HG03521 (cell line): ENCODE data around the gene INTS14.
A peak's percentile ranks its signal among the peaks of the same experiment; 100 is the strongest.
"Not testable (repeated sequence)": the region's sequence is repeated elsewhere in the genome, so short reads cannot be mapped to it uniquely, and the experiment has no call there.

Source experiments
- ATAC-seq: cut with Tn5 transposase; IDR thresholded peaks from one replicate; pipeline ENCODE4 v1.9.1; 2021; ENCODE audit warnings: mild to moderate bottlenecking, moderate library complexity; ENCODE audit not compliant: unreplicated experiment

The INTS14 gene

DNA sequence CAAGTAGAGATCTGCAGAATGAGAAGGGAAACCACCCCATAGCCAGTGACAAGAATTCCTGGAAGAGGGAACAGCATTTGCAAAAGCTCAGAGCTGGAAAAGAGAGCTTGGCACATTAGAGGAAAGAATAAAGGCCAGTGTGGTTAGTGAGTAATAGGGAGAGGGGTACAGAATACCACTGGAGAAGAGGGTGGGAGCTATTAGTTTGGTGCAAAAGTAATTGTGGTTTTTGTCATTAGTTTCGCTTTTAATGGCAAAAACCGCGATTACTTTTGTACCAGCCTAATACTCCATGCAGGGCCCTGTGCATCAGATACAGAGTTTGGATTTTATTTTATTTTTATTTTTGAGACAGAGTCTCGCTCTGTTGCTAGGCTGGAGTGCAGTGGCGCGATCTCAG is 20.6 kb upstream of the INTS14 start:
- ATAC-seq = no peak

GRCh38 chr15:65630760-65631159 is 19.8 kb upstream of the INTS14 start:
- ATAC-seq = no peak

- no peak for ATAC-seq
Observed at GRCh38 chr15:65629548-65629947, 18.6 kb upstream of the INTS14 start.

GRCh38 chr15:65626856-65627255 is 15.9 kb upstream of the INTS14 start:
- no peak for ATAC-seq

DNA sequence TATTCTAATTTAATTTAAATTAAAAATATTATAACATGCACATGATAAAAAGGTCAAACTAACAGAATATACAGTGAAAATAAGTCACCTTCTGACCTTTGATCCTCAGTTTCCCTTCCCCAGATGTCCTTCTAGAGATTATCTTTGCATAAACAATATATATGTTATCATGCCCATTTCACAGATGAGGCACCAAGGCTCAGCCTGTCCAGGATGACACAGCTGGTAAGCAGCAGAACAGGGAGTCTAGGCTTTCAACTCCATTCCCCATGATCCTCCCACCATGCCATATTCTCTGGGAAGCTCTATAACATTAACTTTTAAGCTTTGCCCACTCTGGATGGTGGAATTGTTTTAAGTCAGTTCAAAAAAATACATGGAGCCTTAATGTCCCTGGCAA is 12.2 kb upstream of the INTS14 start:
- ATAC-seq = no peak

- ATAC-seq = no peak
Observed at GRCh38 chr15:65621638-65622037, 10.7 kb upstream of the INTS14 start, which contains the start of gene SLC24A1. Gene SLC24A1 (plus strand): TSS chr15:65621938. CDS start chr15:65624081, 2,143 bp downstream.

DNA sequence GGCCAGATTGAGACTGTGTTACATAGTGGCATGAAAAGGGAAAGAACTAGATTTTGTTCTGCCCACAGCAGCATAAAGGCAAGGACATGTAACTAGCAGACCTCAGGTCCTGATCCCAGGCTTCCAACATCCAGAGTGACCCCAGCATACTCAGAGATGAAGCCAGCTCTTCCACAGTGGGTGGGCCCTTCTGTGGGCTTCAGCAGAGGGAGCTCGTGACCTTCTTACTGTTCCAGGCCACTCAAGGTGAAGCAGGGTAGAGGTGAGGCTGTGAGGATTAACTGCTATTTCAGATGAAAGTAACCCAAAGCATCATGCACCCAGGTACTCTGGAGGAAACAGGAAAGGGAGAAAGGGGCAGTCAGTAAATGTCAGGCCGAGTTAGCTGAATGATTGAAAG is 9.9 kb upstream of the INTS14 start:
- ATAC-seq = no peak

- no peak for ATAC-seq
Observed at GRCh38 chr15:65619626-65620290, 8.8 kb upstream of the INTS14 start.

DNA sequence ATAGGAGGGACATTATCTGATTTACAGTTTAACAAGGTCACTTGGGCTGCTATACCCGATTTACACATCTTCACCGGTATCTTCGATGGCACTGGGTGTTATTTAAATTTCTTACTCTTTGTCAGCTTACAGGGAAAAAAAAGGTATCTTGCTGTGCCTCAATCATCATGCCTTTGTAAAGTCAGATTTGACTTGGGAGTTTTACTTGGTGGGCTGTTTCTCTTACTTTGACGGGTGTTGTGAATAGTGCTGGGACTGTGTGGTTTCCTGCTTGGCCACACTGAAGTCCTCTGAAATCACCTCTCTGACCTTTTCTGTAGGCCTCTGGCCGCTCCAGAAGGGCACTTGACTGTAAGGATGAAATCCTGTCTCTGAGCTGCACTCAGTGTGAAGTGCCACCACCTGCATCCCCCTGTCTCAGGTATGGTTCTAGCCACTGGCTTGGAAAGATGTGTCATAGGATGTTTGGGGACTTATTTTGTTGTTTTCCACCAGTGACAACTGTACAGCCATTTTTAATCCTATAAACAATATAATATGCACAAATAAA is 7.7 kb upstream of the INTS14 start:
- no peak for ATAC-seq

- not testable (repeated sequence) for ATAC-seq
Observed at GRCh38 chr15:65615887-65616286, 5.0 kb upstream of the INTS14 start.

DNA sequence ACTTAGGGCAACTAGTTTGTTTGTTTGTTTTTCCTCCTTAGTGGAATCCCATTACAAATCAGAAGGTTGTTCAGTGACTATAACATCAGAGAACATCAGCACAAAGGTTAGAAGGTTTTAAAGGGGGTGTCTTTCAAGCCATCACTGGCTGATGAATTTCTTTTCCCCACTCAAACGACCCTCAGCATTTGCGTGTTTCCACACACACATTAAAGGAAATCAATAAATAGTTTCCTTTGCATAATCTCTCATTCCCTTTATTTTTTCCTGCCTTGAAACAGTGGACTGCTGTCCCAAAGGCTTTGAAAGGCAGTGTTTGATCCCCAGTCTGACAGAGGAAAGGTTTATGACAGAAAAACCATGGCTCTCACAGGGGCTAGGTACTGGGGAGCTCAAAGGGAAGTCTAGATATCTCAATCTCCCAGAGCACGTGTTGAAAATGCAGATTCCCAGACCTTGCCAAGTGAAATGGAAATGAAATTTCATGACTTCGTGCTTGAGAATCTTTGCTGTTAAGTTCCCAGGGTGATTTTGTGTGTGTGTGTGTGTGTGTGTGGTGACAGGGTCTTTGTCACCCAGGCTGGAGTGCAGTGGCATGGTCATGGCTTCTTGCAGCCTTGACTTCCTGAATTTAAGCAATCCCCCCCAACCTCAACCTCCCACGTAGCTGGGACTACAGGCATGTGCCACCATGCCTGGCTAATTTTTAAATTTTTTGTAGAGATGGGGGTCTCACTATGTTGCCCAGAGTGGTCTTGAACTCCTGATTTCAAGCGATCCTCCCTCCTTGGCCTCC is 2.2 kb upstream of the INTS14 start:
- no peak for ATAC-seq

- ATAC-seq = no peak
Observed at GRCh38 chr15:65612616-65612946, 1.6 kb upstream of the INTS14 start.

- ATAC-seq = no peak
Observed at GRCh38 chr15:65611888-65612615, 1.1 kb upstream of the INTS14 start.

DNA sequence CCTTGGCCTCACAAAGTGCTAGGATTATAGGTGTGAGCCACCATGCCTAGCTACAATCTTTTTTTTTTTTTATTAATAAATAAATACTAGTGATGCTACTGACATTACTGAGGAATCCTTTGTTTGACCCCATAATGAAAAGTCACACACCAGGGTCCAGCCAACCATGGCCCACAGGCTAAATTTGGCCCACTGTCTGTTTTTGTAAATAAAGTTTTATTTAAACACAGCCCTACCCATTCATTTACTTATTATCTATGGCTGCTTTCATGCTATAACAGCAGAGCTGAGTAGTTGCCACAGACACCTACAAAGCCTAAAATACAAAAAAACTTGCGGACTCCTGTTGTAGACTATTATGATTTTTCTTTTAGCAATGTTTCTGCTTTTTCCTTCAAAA is 7.4 kb downstream of the INTS14 start:
- no peak for ATAC-seq

GRCh38 chr15:65603134-65603533 is 7.8 kb downstream of the INTS14 start:
- ATAC-seq = no peak

DNA sequence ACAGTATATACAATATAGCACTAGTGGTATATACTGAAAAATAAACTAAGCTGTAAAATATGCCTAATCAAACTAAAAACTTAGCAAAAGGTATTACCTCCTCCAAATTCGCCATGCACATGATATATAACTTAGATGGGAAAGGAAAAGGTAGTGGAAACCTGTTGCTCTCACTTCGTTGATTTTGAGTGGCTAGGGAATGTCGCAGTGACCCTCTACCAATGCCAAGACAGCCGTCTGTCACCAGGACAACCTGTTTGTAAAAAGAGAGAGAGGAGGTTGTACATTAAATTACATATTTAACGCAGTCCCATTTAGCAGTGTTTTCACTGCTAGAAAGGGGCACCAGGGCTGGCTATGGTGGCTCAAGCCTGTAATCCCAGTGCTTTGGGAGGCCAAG is 11.3 kb downstream of the INTS14 start:
- ATAC-seq = no peak

- no peak for ATAC-seq
Observed at GRCh38 chr15:65598468-65598867, 12.5 kb downstream of the INTS14 start.

DNA sequence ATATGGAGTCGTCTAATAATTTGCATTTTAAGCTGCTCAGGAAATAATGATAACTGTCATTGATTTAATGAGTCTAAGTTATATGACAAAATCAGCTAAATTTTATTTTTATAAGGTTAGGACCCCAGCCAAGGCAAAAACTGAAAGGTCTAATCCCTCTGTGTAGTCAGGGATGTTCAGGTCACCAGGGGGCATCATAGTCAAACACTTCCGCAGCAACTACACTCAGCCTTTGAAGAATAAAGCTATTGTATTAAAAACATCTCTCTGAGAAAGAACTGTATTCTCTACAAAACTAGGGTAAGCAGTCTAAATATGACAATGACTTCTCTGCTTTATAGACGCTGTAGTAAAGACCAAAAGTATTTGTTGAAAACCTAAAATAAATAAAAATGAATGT is 15.0 kb downstream of the INTS14 start:
- ATAC-seq = no peak

DNA sequence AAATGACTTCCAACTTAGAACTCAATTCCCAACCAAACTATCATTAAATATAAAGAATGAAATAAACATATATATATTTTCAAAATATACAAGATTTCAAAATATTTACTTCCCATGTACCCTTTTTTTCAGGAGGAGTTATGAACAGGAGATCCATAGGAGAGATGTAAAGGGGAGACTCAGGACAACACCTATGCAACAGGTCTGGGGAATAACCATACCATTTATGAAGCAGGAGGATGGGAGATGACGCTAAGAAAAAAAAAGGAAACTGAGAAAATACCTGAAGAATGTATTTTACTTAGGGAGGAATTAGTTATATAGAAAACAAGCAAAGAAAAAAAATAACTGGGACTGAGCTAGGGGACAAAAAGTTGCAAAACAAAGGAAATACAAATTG is 23.8 kb downstream of the INTS14 start:
- ATAC-seq = no peak

DNA sequence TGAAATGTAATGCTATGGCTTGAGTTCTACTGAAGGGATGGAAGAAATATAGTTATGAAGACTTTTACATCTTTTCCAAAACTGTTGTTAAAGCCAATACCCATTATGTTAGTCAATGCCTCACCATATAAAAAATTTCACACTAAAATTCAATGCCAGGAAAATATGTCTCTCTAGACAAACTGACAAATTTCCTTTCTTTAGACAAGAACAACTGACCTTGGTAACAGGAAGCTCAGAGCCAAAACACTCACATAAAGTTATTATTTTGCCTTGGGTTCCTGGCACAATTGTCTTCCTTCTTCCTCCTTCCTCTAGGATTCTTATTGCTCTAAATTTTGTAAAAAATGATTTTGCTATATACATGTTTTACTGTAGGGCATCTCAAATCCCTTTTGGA is 26.7 kb downstream of the INTS14 start:
- ATAC-seq = no peak

- ATAC-seq = peak; percentile 46
Observed at GRCh38 chr15:65583701-65584100, 27.2 kb downstream of the INTS14 start.

DNA sequence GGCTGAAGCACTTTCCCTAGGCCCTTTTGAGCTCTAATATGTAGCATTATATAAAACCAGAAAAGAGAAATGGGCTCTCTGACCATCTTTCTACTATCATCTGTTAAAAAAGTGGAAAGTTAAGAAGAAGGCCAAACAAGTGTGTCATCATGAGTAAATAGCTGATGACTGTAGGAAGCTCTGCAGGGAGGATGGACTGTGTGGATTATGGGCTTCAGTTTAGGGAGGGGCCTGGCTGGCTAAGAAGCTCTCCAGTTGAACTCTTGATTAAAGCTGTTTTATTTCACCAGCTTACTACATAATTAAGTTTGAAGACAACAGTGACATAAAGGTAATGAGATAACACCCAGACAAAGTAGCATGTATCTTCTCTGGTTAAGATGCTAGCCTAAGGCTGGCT is 30.6 kb downstream of the INTS14 start:
- ATAC-seq = no peak
